ENCODE results near the gene SOX30.

DNA sequence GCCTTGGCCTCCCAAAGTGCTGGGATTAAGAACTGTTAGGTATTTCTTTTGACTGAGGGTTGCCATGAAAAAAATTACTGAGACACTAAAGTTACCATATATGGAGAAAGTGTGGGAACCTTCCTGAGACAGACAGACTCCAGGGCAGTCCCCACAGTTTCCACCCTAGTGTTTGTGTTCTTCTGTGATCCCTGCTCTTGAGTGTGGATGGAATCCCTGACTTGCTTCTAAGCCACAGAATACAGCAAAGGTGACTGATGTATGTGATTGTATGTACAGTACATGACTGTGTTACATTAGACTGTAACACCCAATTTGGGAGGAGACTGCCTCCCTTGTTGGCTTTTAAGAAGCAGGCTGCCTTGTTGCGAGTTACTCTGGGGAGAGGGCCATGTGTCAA, 52.0 kb downstream of the SOX30 start:
- TF ChIP-seq CTCF (conservative IDR thresholded peaks at IDR 0.05; ENCODE audit: low read length) (no peak), EZH2phosphoT487 (IDR thresholded peaks at IDR 0.05; ENCODE audit: borderline replicate concordance, low read depth, low read length) (no peak)
